AG04450 (cell line): ENCODE measurements around the gene MAGI2. TPM values are rescaled to one million over a fixed set of nuclear protein-coding genes. Genes with fewer than 3 reads are reported as not detected.

Experiments used
- CTCF ChIA-PET: fragments of 300-600, 350-600 bp; formaldehyde crosslinking; extraction: SDS; loops from one replicate; lab custom pipeline; 2022; ENCODE audit warnings: antibody characterized with exemption, inconsistent platforms; lab: Charles Lee
- POLR2A ChIA-PET: fragments of 350-600 bp; formaldehyde crosslinking; extraction: SDS; loops from one replicate; lab custom pipeline; 2021; ENCODE audit warnings: antibody characterized with exemption, inconsistent platforms; lab: Yijun Ruan, JAX
- DNase-seq: peaks from one replicate; pipeline ENCODE4 v3.0.0-alpha.2; 2011; ENCODE audit warnings: low read depth, low spot score
- H3K27ac ChIP-seq: one replicate; pipeline ENCODE4 v1.5.1; 2012; ENCODE audit warnings: low read depth, low read length, control low read depth
- H3K27me3 ChIP-seq: one replicate; pipeline ENCODE4 v1.6.0; 2012; ENCODE audit warnings: low read length; ENCODE audit not compliant: control insufficient read depth, insufficient read depth
- H3K4me3 ChIP-seq: 2 replicates; pipeline ENCODE4 v1.5.1; 2011; ENCODE audit warnings: mild to moderate bottlenecking, low read depth, low read length, control low read depth
- H3K9me3 ChIP-seq: 2 replicates; pipeline ENCODE4 v1.5.1; 2012; ENCODE audit warnings: low read length; ENCODE audit not compliant: control insufficient read depth, insufficient read depth
- polyA plus RNA-seq: library from polyadenylated mRNA; depleted of rRNA; stranded (reverse); fragments of >200 nt; gene quantifications from 2 replicates; pipeline ENCODE4 v1.2.3, GENCODE V29; 2011
- TF ChIP-seq, protein P1 (sequence below): IDR thresholded peaks from 2 replicates; pipeline ENCODE4 v1.5.1; 2011; ENCODE audit warnings: low read depth, low read length, control low read depth, inconsistent platforms

MAGI2 gene
- polyA plus RNA-seq, 1 experiment, result 2.3 TPM

DNA sequence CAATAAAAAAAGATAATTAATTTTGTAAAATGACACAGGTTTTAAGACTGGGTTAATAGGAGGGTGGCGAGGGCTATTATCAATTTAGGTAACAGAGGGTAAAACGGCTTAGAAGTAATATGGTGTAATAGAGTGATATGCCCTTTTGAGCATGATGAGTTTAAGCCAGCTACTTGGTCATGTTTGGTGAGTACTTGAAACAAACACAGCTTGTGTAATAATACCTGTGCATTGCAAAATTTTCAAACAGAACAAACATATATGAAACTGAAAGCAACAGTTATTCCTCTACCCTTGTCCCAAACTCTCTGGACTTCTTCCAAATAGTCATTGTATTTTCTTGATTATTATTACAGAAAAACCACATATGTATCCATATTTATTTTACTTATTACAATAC, 241.7 kb downstream of the MAGI2 start:
- Histone ChIP-seq H3K4me3 (no peak overlapping the region), H3K27me3 (no peaks in the 10 kb centered on the region), H3K27ac (no peak overlapping the region), H3K9me3 (no peaks in the 10 kb centered on the region)
- POLR2A ChIA-PET, result no interaction called here
- DNase-seq, result no peak
- CTCF ChIA-PET, result no interaction called here
- TF ChIP-seq, protein P1, sequence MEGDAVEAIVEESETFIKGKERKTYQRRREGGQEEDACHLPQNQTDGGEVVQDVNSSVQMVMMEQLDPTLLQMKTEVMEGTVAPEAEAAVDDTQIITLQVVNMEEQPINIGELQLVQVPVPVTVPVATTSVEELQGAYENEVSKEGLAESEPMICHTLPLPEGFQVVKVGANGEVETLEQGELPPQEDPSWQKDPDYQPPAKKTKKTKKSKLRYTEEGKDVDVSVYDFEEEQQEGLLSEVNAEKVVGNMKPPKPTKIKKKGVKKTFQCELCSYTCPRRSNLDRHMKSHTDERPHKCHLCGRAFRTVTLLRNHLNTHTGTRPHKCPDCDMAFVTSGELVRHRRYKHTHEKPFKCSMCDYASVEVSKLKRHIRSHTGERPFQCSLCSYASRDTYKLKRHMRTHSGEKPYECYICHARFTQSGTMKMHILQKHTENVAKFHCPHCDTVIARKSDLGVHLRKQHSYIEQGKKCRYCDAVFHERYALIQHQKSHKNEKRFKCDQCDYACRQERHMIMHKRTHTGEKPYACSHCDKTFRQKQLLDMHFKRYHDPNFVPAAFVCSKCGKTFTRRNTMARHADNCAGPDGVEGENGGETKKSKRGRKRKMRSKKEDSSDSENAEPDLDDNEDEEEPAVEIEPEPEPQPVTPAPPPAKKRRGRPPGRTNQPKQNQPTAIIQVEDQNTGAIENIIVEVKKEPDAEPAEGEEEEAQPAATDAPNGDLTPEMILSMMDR, result no peak

DNA sequence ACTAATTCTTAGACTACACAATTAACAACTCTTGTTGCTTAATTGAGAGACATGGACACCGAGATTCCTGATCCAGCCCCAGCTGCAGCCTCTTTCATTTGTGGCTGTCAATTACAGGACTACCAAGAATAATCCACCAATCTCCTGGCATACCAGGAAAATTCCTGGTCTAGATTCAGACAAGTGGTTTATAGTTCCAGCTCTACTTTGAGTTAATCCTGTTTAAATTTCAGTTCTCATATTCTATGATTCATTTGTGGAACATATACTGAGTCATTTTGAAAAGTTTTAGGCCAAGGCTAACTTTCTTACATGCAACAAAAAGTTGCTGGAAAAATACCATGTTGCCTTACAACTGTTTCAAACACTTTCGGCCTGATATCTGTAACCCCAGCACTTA, 253.5 kb downstream of the MAGI2 start:
- Histone ChIP-seq H3K9me3 (peaks cover 2% of the 10 kb centered on the region; the same call in 1 of the 2 replicates), H3K27me3 (no peaks in the 10 kb centered on the region), H3K4me3 (no peak overlapping the region), H3K27ac (no peak overlapping the region)
- ChIA-PET POLR2A (interaction anchor here (0.7 kb wide), 1 partner anchor 242 kb away, joined by 5 read pairs; no protein-coding TSS in a partner anchor), CTCF (no interaction called here)
- TF ChIP-seq, protein P1, result no peak
- peak; percentile 29 for DNase-seq

DNA sequence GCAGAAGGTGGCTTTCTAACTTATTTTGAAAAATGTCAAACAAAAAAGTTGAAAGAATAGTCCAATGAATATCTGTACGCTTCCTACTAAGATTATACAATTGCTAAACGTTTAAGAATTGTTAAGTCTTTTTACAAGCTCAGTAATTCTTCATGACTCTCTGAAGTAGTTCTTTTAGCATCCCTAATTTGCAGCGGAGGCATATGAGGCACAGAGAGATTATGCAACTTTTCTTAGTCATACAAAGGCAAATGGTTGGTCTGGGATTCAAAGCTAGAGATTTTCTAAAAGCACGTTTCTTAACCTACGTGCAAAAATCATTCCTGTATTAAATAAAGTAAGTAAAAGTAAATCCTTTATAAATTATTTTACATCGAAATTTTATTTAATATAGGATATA, 254.2 kb downstream of the MAGI2 start:
- ChIA-PET POLR2A (no interaction called here), CTCF (no interaction called here)
- Histone ChIP-seq H3K9me3 (peaks cover 2% of the 10 kb centered on the region; the same call in 1 of the 2 replicates), H3K27ac (no peak overlapping the region), H3K4me3 (no peak overlapping the region), H3K27me3 (no peaks in the 10 kb centered on the region)
- TF ChIP-seq, protein P1, result no peak
- no peak for DNase-seq

DNA sequence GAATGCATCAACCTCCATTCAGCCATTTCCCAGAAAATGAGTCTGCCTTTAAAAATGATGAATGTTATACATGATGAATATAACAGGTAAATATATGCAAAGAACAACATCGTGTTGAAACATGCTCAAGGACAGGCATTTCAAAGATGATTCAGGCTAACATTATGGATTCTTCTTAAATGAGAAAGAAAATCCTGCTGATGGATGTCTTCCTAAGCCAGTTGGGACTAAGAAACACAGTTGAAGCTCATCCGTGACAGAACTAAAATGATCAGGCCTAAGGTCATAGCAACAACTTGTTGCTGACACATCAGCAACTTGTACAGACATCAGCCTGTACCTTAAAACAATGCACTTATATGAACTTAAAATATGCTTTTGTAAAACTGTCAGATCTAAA, 267.9 kb downstream of the MAGI2 start:
- H3K4me3 ChIP-seq, result no peak overlapping the region
- DNase-seq, result no peak
- no peak overlapping the region for H3K27ac ChIP-seq
- ChIA-PET CTCF (interaction anchor here (0.6 kb wide), 1 partner anchor 1110 kb away, joined by 4 read pairs; no protein-coding TSS in a partner anchor), POLR2A (no interaction called here)
- TF ChIP-seq, protein P1, result no peak
- no peaks in the 10 kb centered on the region; the same call in 1 of the 2 replicates for H3K9me3 ChIP-seq
- H3K27me3 ChIP-seq, result no peaks in the 10 kb centered on the region

DNA sequence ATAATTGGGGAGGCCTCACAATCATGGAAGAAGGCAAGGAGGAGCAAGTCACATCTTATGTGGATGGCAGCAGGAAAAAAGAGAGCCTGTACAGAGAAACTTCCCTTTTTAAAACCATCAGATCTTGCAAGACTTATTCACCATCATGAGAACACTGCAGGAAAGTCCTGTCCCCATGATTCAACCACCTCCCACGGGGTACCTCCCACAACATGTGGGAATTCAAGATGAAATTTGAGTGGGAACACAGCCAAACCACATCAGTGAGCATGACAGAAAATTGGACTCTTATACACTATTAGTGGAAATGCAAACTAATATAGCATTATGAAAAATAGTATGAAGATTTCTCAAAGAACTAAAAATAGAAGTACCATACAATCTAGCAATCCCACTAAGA, 271.2 kb downstream of the MAGI2 start:
- no peak overlapping the region for H3K27ac ChIP-seq
- POLR2A ChIA-PET, result no interaction called here
- TF ChIP-seq, protein P1, result no peak
- no peak overlapping the region for H3K4me3 ChIP-seq
- peak; percentile 61 for DNase-seq
- H3K27me3 ChIP-seq, result no peaks in the 10 kb centered on the region
- no peaks in the 10 kb centered on the region; the same call in 1 of the 2 replicates for H3K9me3 ChIP-seq
- CTCF ChIA-PET, result no interaction called here
